ENCODE results near the gene ANKRD12.

ANKRD12 gene

DNA sequence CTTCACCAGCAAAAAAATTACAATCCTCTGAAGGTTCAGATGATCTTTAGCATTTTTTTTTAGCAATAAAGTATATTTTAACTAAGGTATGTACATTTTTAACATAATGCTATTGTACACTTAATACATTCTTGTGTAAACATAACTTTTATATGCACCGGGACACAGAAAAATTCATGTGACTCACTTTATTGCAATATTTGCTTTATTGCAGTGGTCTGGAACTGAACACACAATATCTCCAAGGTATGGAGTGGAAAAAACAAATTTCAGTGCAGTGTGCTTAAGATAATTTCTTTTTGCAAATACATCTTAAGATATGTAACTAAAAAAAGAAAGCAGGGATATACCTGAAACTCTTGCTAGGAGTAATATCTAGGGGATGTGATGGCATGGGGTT is 192.9 kb downstream of the ANKRD12 start:
- TF ChIP-seq, protein P1, sequence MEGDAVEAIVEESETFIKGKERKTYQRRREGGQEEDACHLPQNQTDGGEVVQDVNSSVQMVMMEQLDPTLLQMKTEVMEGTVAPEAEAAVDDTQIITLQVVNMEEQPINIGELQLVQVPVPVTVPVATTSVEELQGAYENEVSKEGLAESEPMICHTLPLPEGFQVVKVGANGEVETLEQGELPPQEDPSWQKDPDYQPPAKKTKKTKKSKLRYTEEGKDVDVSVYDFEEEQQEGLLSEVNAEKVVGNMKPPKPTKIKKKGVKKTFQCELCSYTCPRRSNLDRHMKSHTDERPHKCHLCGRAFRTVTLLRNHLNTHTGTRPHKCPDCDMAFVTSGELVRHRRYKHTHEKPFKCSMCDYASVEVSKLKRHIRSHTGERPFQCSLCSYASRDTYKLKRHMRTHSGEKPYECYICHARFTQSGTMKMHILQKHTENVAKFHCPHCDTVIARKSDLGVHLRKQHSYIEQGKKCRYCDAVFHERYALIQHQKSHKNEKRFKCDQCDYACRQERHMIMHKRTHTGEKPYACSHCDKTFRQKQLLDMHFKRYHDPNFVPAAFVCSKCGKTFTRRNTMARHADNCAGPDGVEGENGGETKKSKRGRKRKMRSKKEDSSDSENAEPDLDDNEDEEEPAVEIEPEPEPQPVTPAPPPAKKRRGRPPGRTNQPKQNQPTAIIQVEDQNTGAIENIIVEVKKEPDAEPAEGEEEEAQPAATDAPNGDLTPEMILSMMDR (conservative IDR thresholded peaks at IDR 0.05; ENCODE audit: control insufficient read depth, insufficient read depth, low read depth, low read length), result no peak
- H3K4me3 ChIP-seq (ENCODE audit: control insufficient read depth, low read depth, low read length), result no peak overlapping the region
- no peak for DNase-seq (ENCODE audit: low read depth)

GRCh38 chr18:9330419-9330818 is 193.8 kb downstream of the ANKRD12 start:
- no peak overlapping the region for H3K4me3 ChIP-seq (ENCODE audit: control insufficient read depth, low read depth, low read length)
- no peak for DNase-seq (ENCODE audit: low read depth)
- TF ChIP-seq, protein P1 (conservative IDR thresholded peaks at IDR 0.05; ENCODE audit: control insufficient read depth, insufficient read depth, low read depth, low read length), result no peak

DNA sequence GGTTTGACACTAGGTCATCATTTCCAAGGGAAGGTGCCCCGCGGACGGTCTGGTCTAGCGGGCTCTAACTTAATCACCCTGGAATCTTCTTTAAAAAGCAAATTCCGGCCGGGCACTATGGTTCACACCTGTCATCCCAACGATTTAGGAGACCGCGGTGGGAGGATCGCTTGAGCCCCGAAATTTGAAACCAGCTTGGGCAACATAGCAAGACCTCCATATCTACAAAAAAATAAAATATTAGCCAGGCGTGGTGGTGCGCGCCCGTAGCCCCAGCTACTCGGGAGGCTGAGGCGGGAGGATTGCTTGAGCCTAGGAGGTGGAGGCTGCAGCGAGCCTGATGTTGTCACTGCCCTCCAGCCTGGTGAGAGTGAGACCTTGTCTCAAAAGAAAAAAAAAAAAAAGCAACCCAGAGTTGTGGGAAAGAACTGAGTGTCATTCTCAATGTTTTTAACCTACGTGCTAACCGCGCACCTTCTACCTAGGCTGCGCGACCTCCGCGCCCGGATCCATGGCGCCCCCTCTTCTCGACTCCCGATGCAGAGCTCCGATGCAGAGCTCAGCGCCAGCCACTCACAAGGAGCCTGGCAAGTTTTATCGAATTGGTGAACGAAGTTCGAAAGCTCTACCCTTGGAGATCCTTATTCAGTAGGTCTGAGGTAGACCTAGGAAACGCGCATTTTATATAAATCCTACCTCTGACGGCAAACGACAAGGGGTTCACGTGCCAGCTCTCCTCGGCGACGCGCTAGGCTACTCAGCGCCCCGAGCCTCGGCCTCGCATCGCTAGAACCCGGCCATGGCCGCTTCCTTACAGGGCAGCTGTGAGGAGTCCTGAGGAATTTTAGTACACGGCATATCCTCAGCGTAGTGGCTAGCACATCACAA is 197.1 kb downstream of the ANKRD12 start:
- TF ChIP-seq, protein P1 (conservative IDR thresholded peaks at IDR 0.05; ENCODE audit: control insufficient read depth, insufficient read depth, low read depth, low read length), result no peak
- DNase-seq (ENCODE audit: low read depth), result no peak
- H3K4me3 ChIP-seq (ENCODE audit: control insufficient read depth, low read depth, low read length), result peak overlapping the region; percentile 64

DNA sequence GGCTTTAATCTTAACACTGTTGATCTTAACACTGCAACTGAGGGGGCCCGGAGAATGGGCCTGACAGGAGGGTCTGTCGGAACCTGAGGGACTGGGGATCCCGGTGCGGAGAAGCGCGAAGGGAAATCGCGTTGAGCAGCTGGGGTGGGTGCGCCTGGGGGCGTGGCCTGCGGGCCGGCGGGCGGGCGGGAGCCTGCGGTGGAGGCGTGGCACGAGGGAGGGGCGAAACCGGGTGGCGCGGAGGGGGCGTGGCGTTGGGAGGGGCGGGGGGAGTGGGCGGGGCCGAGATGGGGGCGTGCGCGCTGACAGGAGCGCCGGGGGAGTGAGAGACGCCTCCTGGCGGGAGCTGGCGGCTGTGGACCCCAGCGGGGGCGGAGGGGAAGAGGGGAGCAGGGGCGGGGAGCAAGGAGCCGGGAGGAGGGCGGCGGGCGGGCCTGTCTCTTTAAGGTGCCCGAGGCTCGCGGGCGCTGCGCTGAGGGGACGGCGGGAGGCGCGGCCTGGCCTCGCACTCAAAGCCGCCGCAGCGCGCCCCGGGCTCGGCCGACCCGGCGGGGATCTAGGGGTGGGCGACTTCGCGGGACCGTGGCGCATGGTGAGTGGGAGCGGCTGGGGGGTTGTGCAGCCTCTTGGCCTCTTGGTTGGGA is 197.9 kb downstream of the ANKRD12 start, which contains the start of gene TWSG1:
TWSG1 (plus strand) TSS at position 445 of the 644 bp plus-strand sequence. CDS start 2,457 bp downstream, outside the sequence.
- H3K4me3 ChIP-seq (ENCODE audit: control insufficient read depth, low read depth, low read length), result peak within 1 kb of the TSS; percentile 64
- TF ChIP-seq, protein P1 (conservative IDR thresholded peaks at IDR 0.05; ENCODE audit: control insufficient read depth, insufficient read depth, low read depth, low read length), result no peak
- peak; percentile 89 for DNase-seq (ENCODE audit: low read depth)

GRCh38 chr18:9334973-9335696 is 198.6 kb downstream of the ANKRD12 start:
- peak overlapping the region; percentile 48 for H3K4me3 ChIP-seq (ENCODE audit: control insufficient read depth, low read depth, low read length)
- peak; percentile 37 for DNase-seq (ENCODE audit: low read depth)
- TF ChIP-seq, protein P1 (conservative IDR thresholded peaks at IDR 0.05; ENCODE audit: control insufficient read depth, insufficient read depth, low read depth, low read length), result no peak

Measured in fibroblast of mammary gland (primary cell).